Measurements from ENCODE around the gene WDR90.
"Not testable (repeated sequence)": the region's sequence is repeated elsewhere in the genome, so short reads cannot be mapped to it uniquely, and the experiment has no call there.

The WDR90 gene

GRCh38 chr16:677316-678190 is 28.4 kb downstream of the WDR90 start:
- no peak for DNase-seq

DNA sequence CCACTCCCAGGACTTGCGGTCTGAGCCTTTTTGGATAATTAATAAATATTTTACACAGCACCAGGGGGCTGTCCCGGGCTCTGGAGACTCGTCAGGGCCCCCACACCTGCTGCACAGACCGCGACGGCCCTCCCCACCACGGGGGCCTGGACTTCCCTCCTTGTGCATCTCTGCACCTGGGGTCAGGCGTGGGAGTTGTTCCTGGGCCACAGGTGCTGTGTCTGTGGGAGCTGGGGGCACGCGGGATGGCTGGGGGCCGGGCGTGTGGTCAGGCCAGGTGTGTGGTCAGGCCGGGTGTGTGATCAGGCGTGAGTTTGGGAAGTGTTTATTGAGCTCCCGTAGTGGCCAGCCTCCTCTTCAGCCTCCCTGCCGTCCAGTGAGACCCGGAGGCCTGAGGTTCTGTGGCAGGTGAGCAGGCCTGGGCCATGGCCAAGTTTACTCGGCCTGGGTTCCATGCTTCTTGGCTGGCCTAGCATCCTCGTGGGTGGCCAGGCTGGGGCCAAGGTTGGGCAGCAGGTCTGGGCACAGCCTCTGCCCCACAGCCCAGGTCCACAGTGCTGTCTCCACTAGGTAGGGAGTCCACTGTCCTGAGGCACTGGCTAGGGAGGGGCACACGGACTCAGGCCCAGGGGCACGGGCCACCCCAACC is 29.2 kb downstream of the WDR90 start:
- no peak for DNase-seq

- DNase-seq = peak; percentile 55
These were observed 30.0 kb downstream of the WDR90 start for GRCh38 chr16:678858-679813.

DNA sequence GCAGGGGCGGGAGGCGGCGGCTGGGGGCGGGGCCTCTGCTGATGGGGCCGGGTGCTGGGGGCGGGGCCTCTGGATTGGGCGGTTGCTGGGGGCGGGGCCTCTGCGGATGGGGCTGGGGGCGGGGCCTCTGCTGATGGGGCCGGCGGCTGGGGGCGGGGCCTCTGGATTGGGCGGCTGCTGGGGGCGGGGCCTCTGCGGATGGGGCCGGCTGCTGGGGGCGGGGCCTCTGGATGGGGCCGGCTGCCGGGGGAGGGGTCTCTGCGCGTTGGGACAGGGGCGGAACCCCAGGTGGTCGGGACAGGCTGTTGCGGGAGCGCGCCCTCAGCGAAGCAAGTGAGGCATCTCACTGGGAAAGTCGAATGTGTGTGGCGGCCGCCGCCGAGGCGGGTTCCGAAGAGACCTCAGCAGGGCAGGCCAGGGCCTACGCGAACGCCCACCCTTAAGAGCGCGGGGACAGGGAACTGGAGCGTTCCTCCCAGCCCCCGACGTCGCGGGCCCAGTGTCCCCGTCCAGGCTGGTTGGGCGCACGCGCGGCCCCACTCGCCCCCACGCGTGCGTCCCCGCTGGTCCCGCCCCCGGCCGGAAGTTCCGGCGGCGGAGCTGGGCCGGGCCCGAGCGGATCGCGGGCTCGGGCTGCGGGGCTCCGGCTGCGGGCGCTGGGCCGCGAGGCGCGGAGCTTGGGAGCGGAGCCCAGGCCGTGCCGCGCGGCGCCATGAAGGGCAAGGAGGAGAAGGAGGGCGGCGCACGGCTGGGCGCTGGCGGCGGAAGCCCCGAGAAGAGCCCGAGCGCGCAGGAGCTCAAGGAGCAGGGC is 30.9 kb downstream of the WDR90 start, which contains the start of gene STUB1:
Gene STUB1 (plus strand): TSS at position 597 of the 811 bp plus-strand sequence. CDS start 116 bp downstream, at position 713.
- DNase-seq = peak; percentile 85

DNA sequence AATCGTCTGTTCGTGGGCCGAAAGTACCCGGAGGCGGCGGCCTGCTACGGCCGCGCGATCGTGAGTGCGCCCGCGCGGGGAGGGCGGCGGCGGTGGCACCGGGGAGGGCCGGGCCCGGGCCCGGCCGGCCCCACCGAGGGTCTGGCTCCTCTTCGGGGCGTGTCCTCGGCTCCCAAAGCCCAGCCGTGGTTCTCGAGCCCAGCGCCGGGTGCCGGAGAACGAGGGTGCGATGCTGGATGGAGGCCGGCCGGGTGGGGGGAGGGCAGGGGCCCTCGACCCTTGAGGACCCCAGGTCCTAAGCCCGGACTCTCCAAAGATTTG is 31.4 kb downstream of the WDR90 start:
- no peak for DNase-seq

DNA sequence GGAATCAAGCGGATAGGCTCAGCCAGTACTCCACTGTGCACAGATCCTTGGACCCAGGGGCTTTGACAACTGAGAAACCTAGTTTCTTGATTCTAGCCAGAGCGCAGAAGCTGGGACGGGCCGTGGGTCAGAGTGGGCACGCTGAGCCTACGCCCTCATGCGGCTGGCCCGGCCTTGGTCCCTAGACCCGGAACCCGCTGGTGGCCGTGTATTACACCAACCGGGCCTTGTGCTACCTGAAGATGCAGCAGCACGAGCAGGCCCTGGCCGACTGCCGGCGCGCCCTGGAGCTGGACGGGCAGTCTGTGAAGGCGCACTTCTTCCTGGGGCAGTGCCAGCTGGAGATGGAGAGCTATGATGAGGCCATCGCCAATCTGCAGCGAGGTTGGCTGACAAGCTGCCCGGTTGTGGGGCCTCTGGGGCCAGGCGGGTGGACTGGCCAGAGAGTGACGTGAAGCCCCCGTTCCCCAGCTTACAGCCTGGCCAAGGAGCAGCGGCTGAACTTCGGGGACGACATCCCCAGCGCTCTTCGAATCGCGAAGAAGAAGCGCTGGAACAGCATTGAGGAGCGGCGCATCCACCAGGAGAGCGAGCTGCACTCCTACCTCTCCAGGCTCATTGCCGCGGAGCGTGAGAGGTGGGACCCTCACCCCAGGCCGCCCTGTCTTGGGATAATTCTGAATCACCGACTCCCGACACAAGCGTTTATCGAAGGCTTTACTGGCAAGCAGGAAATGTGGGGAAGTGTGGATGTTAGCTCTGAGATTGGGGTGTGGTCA is 32.0 kb downstream of the WDR90 start:
- peak; percentile 26 for DNase-seq

- no peak for DNase-seq
These were observed 32.7 kb downstream of the WDR90 start for GRCh38 chr16:681746-682427.

DNA sequence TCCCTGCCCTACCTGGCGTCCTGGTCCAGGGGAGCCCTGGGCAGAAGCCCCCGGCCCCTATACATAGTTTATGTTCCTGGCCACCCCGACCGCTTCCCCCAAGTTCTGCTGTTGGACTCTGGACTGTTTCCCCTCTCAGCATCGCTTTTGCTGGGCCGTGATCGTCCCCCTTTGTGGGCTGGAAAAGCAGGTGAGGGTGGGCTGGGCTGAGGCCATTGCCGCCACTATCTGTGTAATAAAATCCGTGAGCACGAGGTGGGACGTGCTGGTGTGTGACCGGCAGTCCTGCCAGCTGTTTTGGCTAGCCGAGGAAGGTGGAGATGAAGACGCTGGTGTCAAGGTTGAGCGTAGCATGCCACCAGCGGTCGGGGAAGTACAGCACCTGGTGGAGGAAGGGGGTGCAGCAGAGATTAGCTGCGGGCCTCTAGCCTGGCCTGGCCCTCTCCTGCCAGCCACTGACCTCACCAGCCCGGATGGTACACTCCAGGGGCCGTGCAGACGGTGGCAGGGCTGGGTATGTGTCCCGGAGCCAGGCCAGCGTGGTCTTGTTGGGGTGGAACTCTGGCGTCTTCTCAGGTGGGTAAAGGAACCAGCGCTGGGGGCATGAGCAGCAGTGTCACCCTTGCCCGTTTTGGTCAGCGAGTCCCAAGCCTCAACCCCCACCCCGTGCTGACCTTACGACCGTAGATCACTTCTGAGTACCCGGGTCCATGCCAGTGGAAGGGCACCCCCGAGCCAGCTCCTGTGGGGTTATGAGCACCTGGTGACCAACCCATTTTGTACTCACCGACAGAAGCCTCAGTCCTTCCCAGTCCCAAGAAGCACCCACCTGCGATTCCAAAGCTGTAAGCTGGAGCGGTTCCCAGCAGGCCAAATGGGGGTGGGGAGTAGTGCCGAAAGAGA is 33.6 kb downstream of the WDR90 start:
- no peak for DNase-seq

- DNase-seq = no peak
These were observed 34.4 kb downstream of the WDR90 start for GRCh38 chr16:683396-684070.

- peak; percentile 95 for DNase-seq
These were observed 35.1 kb downstream of the WDR90 start, which contains the start of gene JMJD8 for GRCh38 chr16:684071-684794. Gene JMJD8, minus strand, starts transcription at chr16:684334. Its CDS starts 15 bp downstream, at chr16:684319.

- no peak for DNase-seq
These were observed 36.0 kb downstream of the WDR90 start for GRCh38 chr16:684961-685696.

- DNase-seq = peak; percentile 20
These were observed 36.8 kb downstream of the WDR90 start for GRCh38 chr16:685967-686366.

GRCh38 chr16:686459-687260 is 37.5 kb downstream of the WDR90 start:
- DNase-seq = no peak

DNA sequence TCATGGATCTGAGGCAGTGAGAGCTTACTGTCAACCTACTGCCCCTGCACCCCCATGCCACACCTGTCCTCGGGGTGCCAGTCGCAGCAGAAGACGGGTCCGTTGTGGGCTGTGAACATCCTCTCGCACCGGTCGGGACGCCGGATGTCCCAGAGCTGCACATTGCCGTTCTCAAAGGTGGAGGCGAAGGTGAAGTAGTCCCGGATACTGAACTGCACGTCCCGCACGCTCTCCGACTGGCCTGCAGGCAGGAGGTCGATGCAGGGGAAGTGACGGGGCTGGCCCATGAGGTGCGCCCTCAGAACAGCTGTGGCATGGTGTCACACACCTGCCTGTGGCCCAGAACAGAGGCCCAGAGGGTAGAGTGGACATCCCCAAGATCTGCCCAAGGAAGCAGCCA is 38.3 kb downstream of the WDR90 start:
- no peak for DNase-seq

GRCh38 chr16:689175-689897 is 40.2 kb downstream of the WDR90 start:
- no peak for DNase-seq

GRCh38 chr16:691242-691641 is 42.1 kb downstream of the WDR90 start:
- not testable (repeated sequence) for DNase-seq
